Measurements from ENCODE around the gene DNAAF2.

GRCh38 chr14:49594347-49595091 lies 40.5 kb downstream of the DNAAF2 start:
- TF ChIP-seq POLR2AphosphoS5 (IDR thresholded peaks at IDR 0.05; ENCODE audit: borderline replicate concordance, low read depth, low read length) (no peak), EZH2 (IDR thresholded peaks at IDR 0.05) (no peak)
